ENCODE measurements around the gene TAAR5. TPM values are rescaled to one million over a fixed set of nuclear protein-coding genes. Genes with fewer than 3 reads are reported as not detected.
A peak's percentile ranks its signal among the peaks of the same experiment; 100 is the strongest.

TAAR5 gene
- polyA plus RNA-seq, 1 donor (not counting 4 experiments of a cell fraction or from before 2014, with no cell fraction given) = not detected

DNA sequence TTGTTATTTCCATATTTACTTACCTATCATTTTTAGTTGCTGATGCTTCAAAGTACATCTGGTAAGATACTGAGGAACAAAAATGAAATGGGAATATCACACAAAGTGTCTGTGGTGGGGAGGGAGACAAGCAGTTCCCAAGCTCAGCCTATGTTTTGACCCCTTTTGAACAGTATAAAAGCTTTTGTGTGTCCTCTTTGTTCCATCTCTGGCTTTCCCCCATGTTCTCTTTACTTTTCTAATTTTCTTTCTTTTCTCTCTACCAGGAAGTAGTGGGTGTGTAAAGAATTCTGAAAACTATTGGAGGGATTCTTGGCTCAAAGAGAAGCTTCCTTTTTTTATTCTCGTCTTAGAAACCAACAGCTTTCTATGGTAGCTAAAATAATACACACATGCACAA is 27.1 kb upstream of the TAAR5 start:
- H3K9me3 ChIP-seq (ENCODE audit: control insufficient read depth, low read depth, low read length) = no peaks in the 10 kb centered on the region
- H3K9ac ChIP-seq (ENCODE audit: control insufficient read depth, extremely low read depth, insufficient read depth, low read length) = no peak overlapping the region
- H3K27ac ChIP-seq (ENCODE audit: control insufficient read depth, insufficient read depth, low read length) = no peak overlapping the region
- H3K27me3 ChIP-seq (ENCODE audit: control insufficient read depth, extremely low read depth, insufficient read depth, low read length) = no peaks in the 10 kb centered on the region
- TF ChIP-seq EZH2 (IDR thresholded peaks at IDR 0.05; ENCODE audit: low read length) = no peak
- TF ChIP-seq CTCF (optimal IDR thresholded peaks at IDR 0.05 in 1 of 3, IDR thresholded peaks at IDR 0.05 in 1 of 3, conservative IDR thresholded peaks at IDR 0.05 in 1 of 3; ENCODE audit: extremely low read depth in 1 of 3, insufficient read depth in 2 of 3, low read length in 3 of 3) = no peak
- no peak overlapping the region for H3K4me3 ChIP-seq (ENCODE audit: control insufficient read depth in 2 of 3, extremely low read depth in 1 of 3, insufficient read depth in 2 of 3, low read depth in 1 of 3, low read length in 3 of 3)
- FAIRE-seq (no peak), DNase-seq (ENCODE audit: low read depth, low spot score) (no peak)
- H3K4me2 ChIP-seq (ENCODE audit: control insufficient read depth, extremely low read depth, insufficient read depth, low read depth, low read length) = no peak overlapping the region
- no peaks in the 10 kb centered on the region for H3K36me3 ChIP-seq (ENCODE audit: control insufficient read depth in 2 of 2, extremely low read depth in 1 of 2, insufficient read depth in 2 of 2, low read length in 2 of 2)
- no peaks in the 10 kb centered on the region for H3K9me1 ChIP-seq (ENCODE audit: control insufficient read depth, extremely low read depth, insufficient read depth, low read length)
- no peaks in the 10 kb centered on the region for H4K20me1 ChIP-seq (ENCODE audit: control insufficient read depth, extremely low read depth, insufficient read depth, low read length)
- H3K79me2 ChIP-seq (ENCODE audit: control insufficient read depth, insufficient read depth, low read length) = no peaks in the 10 kb centered on the region
- H2AFZ ChIP-seq (ENCODE audit: control insufficient read depth, low read length) = no peak overlapping the region
- dilution Hi-C loops (cut with MboI; ENCODE audit: extremely low pct_ligation_motif_present, low sequenced_read_pairs) = no loop called here
- peaks cover 17% of the 10 kb centered on the region for H3K4me1 ChIP-seq (ENCODE audit: control insufficient read depth, extremely low read depth, insufficient read depth, low read length)

GRCh38 chr6:132614554-132614953 is 25.0 kb upstream of the TAAR5 start:
- Histone ChIP-seq H3K9me1 (ENCODE audit: control insufficient read depth, extremely low read depth, insufficient read depth, low read length) (no peaks in the 10 kb centered on the region), H3K27ac (ENCODE audit: control insufficient read depth, insufficient read depth, low read length) (no peak overlapping the region)

More at GRCh38 chr6:132614554-132614953, 25.0 kb upstream of the TAAR5 start:
- Histone ChIP-seq H3K27me3 (ENCODE audit: control insufficient read depth, extremely low read depth, insufficient read depth, low read length) (no peaks in the 10 kb centered on the region), H3K4me3 (ENCODE audit: control insufficient read depth in 2 of 3, extremely low read depth in 1 of 3, insufficient read depth in 2 of 3, low read depth in 1 of 3, low read length in 3 of 3) (no peak overlapping the region), H4K20me1 (ENCODE audit: control insufficient read depth, extremely low read depth, insufficient read depth, low read length) (no peaks in the 10 kb centered on the region), H3K9me3 (ENCODE audit: control insufficient read depth, low read depth, low read length) (no peaks in the 10 kb centered on the region), H2AFZ (ENCODE audit: control insufficient read depth, low read length) (no peak overlapping the region), H3K79me2 (ENCODE audit: control insufficient read depth, insufficient read depth, low read length) (no peaks in the 10 kb centered on the region), H3K4me1 (ENCODE audit: control insufficient read depth, extremely low read depth, insufficient read depth, low read length) (peaks cover 17% of the 10 kb centered on the region), H3K36me3 (ENCODE audit: control insufficient read depth in 2 of 2, extremely low read depth in 1 of 2, insufficient read depth in 2 of 2, low read length in 2 of 2) (no peaks in the 10 kb centered on the region), H3K9ac (ENCODE audit: control insufficient read depth, extremely low read depth, insufficient read depth, low read length) (no peak overlapping the region), H3K4me2 (ENCODE audit: control insufficient read depth, extremely low read depth, insufficient read depth, low read depth, low read length) (peak overlapping the region; percentile 15)
- FAIRE-seq = peak; percentile 60
- DNase-seq (ENCODE audit: low read depth, low spot score) = no peak
- dilution Hi-C loops (cut with MboI; ENCODE audit: extremely low pct_ligation_motif_present, low sequenced_read_pairs) = no loop called here
- TF ChIP-seq EZH2 (IDR thresholded peaks at IDR 0.05; ENCODE audit: low read length) (no peak), CTCF (optimal IDR thresholded peaks at IDR 0.05 in 1 of 3, IDR thresholded peaks at IDR 0.05 in 1 of 3, conservative IDR thresholded peaks at IDR 0.05 in 1 of 3; ENCODE audit: extremely low read depth in 1 of 3, insufficient read depth in 2 of 3, low read length in 3 of 3) (no peak)
